HG03103 (cell line): ENCODE measurements around the gene PLEKHG4B.
"Not testable (repeated sequence)": the region's sequence is repeated elsewhere in the genome, so short reads cannot be mapped to it uniquely, and the experiment has no call there.

ENCODE experiments used
- ATAC-seq: cut with Tn5 transposase; IDR thresholded peaks from one replicate; pipeline ENCODE4 v1.9.1; 2021; ENCODE audit warnings: low read depth; ENCODE audit not compliant: unreplicated experiment

Gene PLEKHG4B

GRCh38 chr5:93221-93980, 1.4 kb downstream of the PLEKHG4B start:
- ATAC-seq = no peak

- ATAC-seq = no peak
Observed at GRCh38 chr5:94113-94892, 2.3 kb downstream of the PLEKHG4B start.

- ATAC-seq = no peak
Observed at GRCh38 chr5:95241-95980, 3.4 kb downstream of the PLEKHG4B start.

GRCh38 chr5:96976-97660, 5.2 kb downstream of the PLEKHG4B start:
- ATAC-seq = no peak

GRCh38 chr5:99815-100214, 7.8 kb downstream of the PLEKHG4B start:
- ATAC-seq = no peak

- no peak for ATAC-seq
Observed at GRCh38 chr5:102411-103043, 10.6 kb downstream of the PLEKHG4B start.

GRCh38 chr5:104106-104505, 12.1 kb downstream of the PLEKHG4B start:
- not testable (repeated sequence) for ATAC-seq

- no peak for ATAC-seq
Observed at GRCh38 chr5:104778-105296, 12.9 kb downstream of the PLEKHG4B start.

GRCh38 chr5:105504-106070, 13.6 kb downstream of the PLEKHG4B start:
- ATAC-seq = no peak

- no peak for ATAC-seq
Observed at GRCh38 chr5:106587-106986, 14.6 kb downstream of the PLEKHG4B start.

- ATAC-seq = no peak
Observed at GRCh38 chr5:107526-107925, 15.6 kb downstream of the PLEKHG4B start.

GRCh38 chr5:109826-110225, 17.9 kb downstream of the PLEKHG4B start:
- no peak for ATAC-seq

GRCh38 chr5:110270-110888, 18.4 kb downstream of the PLEKHG4B start:
- ATAC-seq = no peak

- ATAC-seq = no peak
Observed at GRCh38 chr5:111171-111570, 19.2 kb downstream of the PLEKHG4B start.

- no peak for ATAC-seq
Observed at GRCh38 chr5:119486-120097, 27.6 kb downstream of the PLEKHG4B start.

- no peak for ATAC-seq
Observed at GRCh38 chr5:121432-121831, 29.5 kb downstream of the PLEKHG4B start.

- no peak for ATAC-seq
Observed at GRCh38 chr5:125815-126214, 33.8 kb downstream of the PLEKHG4B start.

- ATAC-seq = no peak
Observed at GRCh38 chr5:126806-127205, 34.8 kb downstream of the PLEKHG4B start.

- no peak for ATAC-seq
Observed at GRCh38 chr5:127886-128285, 35.9 kb downstream of the PLEKHG4B start.
